HG02943 (cell line): ENCODE data around the gene GFRA1.

Experiments used
- ATAC-seq: cut with Tn5 transposase; IDR thresholded peaks from one replicate; pipeline ENCODE4 v1.9.1; 2021; ENCODE audit warnings: mild to moderate bottlenecking, low read depth, moderate library complexity; ENCODE audit not compliant: unreplicated experiment

GFRA1 gene

GRCh38 chr10:116271593-116272439, 1.2 kb downstream of the GFRA1 start:
- ATAC-seq = no peak

GRCh38 chr10:116270771-116271592, 2.0 kb downstream of the GFRA1 start:
- no peak for ATAC-seq

- no peak for ATAC-seq
These were observed 2.8 kb downstream of the GFRA1 start for GRCh38 chr10:116270126-116270770.

- ATAC-seq = no peak
These were observed 3.4 kb downstream of the GFRA1 start for GRCh38 chr10:116269619-116270018.

GRCh38 chr10:116268976-116269375, 4.0 kb downstream of the GFRA1 start:
- no peak for ATAC-seq

- ATAC-seq = no peak
These were observed 7.3 kb downstream of the GFRA1 start for GRCh38 chr10:116265686-116266085.

- ATAC-seq = no peak
These were observed 8.9 kb downstream of the GFRA1 start for GRCh38 chr10:116263870-116264655.

GRCh38 chr10:116262678-116263077, 10.3 kb downstream of the GFRA1 start:
- ATAC-seq = no peak

- no peak for ATAC-seq
These were observed 12.4 kb downstream of the GFRA1 start for GRCh38 chr10:116260599-116260998.

- ATAC-seq = no peak
These were observed 13.4 kb downstream of the GFRA1 start for GRCh38 chr10:116259638-116260037.

- no peak for ATAC-seq
These were observed 15.2 kb downstream of the GFRA1 start for GRCh38 chr10:116257785-116258184.

DNA sequence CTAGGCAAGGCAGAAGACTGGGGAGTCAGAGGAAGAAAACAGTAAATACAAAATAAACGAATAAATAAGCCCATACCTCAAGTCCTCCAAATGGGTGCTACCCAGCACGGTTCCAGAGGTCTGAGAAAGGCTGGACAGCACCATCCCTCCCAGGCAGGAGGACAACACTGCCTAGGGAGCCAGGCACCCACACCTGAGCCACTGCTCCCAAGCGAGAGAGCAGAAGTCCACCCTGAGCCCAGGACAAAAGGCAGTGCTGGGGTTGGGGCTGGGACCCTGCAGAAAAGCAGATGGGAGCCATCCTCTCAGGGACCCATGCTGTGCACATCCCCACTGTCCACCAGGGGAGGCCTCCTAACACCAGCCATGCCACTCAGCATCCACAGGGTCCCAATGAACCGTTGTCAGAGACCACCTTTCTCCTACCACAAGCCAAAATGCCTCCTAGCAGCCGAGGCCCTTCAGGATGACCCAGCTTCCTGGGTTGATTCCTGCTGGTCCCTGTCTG, 16.2 kb downstream of the GFRA1 start:
- no peak for ATAC-seq

DNA sequence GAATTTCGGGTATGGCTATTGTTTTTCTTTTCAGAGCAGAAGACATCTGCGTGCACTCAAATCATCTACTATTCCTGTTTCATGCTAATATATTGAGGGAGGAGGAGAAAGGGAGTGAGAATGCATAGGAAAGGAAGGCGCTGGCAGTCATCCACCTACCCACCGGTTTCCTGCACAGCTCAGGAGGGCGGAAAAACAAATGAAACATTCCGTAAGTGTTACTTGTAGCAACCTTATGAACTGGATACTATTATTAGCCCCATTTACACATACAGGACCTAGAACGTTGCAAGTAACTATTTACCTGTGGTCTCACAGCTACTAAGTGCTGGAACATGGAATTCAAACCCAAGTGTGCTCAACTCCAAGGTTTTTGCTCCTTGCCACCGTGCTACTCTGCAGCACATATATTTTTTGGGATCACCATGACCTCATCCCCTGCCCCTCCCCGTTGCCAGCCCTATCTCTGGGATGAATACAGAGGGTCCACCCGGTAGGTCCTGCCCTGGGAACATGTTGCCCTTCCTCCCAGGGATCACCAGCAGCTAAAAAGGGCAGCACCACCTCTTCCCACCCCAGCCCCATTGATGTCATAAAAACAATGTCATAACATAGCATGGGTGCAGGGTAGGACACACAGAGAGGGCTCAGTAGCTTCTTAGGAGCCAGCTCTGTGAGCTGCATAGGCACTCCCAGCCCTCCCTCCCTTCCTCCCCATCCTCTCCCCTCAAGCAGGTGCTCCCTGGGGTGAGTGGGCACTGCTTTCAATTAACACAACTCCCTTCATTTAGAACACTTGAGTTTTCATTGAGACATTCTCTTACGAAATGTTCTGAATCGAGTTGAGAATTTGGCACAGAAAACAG, 16.9 kb downstream of the GFRA1 start:
- no peak for ATAC-seq

DNA sequence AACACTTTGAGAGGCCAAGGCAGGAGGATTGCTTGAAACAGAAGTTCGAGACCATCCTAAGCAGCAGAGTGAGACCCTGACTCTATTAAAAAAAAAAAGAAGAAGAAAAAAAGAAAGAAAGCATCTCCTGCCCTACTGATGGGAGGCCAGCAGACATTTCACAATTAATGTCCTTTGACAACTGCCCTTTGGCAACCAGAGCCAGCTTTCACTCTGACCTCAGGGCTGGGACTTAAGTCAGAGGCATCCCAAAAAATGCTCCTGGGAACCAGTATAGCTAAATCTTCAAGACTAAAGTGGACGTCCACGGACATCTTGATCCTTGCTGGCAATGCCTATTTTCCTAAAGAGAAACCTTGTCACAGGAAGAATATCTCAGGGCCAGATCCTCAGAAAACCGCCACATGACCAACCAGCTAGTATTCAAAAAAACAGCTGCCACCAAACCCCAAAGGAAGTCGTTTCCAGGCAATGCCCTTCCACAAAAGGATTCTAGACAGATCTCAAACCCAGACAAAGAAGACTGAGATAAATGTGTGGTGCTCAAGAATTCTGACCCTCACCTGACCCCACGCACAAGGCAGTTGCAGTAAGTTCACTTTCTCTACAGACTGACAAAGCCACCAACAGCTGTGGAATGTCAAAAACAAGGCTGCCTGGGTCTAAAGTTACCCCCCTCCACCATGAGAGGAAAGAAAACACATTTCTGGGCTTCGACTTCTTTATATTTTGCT, 18.4 kb downstream of the GFRA1 start:
- no peak for ATAC-seq

DNA sequence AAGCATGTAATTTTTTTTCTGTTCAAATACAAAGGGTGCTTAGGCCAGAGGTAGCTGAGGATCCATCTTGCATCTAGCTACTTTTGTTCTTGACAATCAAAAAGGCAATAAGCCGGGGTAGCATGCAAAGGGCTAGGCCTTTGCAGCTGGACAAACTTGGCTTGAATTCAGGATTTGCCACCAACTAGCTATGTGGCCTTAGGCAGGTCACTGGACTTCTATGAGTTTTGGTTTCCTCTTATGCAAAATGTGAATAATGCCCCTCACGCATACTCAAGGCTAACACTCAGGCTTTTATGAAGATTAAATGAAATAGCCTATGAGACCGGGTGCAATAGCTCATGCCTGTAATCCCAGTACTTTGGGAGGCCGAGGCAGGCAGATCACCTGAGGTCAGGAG, 19.3 kb downstream of the GFRA1 start:
- no peak for ATAC-seq

GRCh38 chr10:116251602-116252395, 21.2 kb downstream of the GFRA1 start:
- ATAC-seq = no peak

- no peak for ATAC-seq
These were observed 25.3 kb downstream of the GFRA1 start for GRCh38 chr10:116247691-116248090.

GRCh38 chr10:116246263-116246662, 26.7 kb downstream of the GFRA1 start:
- no peak for ATAC-seq
